Ishikawa (cell line): ENCODE results near the gene CMTM5.
A peak's percentile ranks its signal among the peaks of the same experiment; 100 is the strongest.

Source experiments
- CEBPB ChIP-seq: IDR thresholded peaks from 2 replicates; pipeline ENCODE4 v1.6.1; 2012
- CREB1 ChIP-seq: IDR thresholded peaks from 2 replicates; pipeline ENCODE4 v1.6.1; 2012; ENCODE audit warnings: low read depth
- EGR1 ChIP-seq: IDR thresholded peaks from 2 replicates; pipeline ENCODE4 v1.6.1; 2012
- EP300 ChIP-seq: IDR thresholded peaks from 2 replicates; pipeline ENCODE4 v1.6.1; 2012; ENCODE audit warnings: borderline replicate concordance
- FOXM1 ChIP-seq: IDR thresholded peaks from 2 replicates; pipeline ENCODE4 v1.6.1; 2012; ENCODE audit warnings: low read depth, borderline replicate concordance
- MAX ChIP-seq: IDR thresholded peaks from 2 replicates; pipeline ENCODE4 v1.6.1; 2012
- NFIC ChIP-seq: IDR thresholded peaks from 2 replicates; pipeline ENCODE4 v1.6.1; 2012
- RAD21 ChIP-seq: IDR thresholded peaks from 2 replicates; pipeline ENCODE4 v1.6.1; 2012; ENCODE audit warnings: low read depth
- REST ChIP-seq: IDR thresholded peaks from 2 replicates; pipeline ENCODE4 v1.6.1; 2012; ENCODE audit warnings: low read depth, mild to moderate bottlenecking
- TAF1 ChIP-seq: IDR thresholded peaks from 2 replicates; pipeline ENCODE4 v1.6.1; 2012; ENCODE audit warnings: low read depth, mild to moderate bottlenecking
- TCF12 ChIP-seq: IDR thresholded peaks from 2 replicates; pipeline ENCODE4 v1.6.1; 2012; ENCODE audit warnings: low read depth
- TEAD4 ChIP-seq: IDR thresholded peaks from 2 replicates; pipeline ENCODE4 v1.6.1; 2012
- USF1 ChIP-seq: IDR thresholded peaks from 2 replicates; pipeline ENCODE4 v1.6.1; 2012
- YY1 ChIP-seq: IDR thresholded peaks from 2 replicates; pipeline ENCODE4 v1.6.1; 2012; ENCODE audit warnings: low read depth
- ZBTB7A ChIP-seq: IDR thresholded peaks from 2 replicates; pipeline ENCODE4 v1.6.1; 2012; ENCODE audit warnings: low read depth

CMTM5 gene

GRCh38 chr14:23376482-23377197 is at the start of gene CMTM5:
Gene CMTM5 (plus strand): TSS chr14:23377046. CDS start chr14:23377252, 206 bp downstream.
- TF ChIP-seq MAX (no peak), FOXM1 (no peak), CEBPB (no peak), CREB1 (no peak), REST (no peak), ZBTB7A (no peak), RAD21 (no peak), TCF12 (no peak), EGR1 (no peak), NFIC (no peak), TAF1 (no peak), EP300 (no peak), USF1 (no peak), YY1 (no peak), TEAD4 (no peak)

- TF ChIP-seq RAD21 (peak; percentile 77), YY1 (no peak)
Measured at GRCh38 chr14:23327947-23328744, 48.7 kb upstream of the CMTM5 start.

- TF ChIP-seq CREB1 (no peak), EGR1 (no peak), FOXM1 (no peak), MAX (no peak), CEBPB (no peak), REST (no peak), YY1 (no peak), TAF1 (no peak), TCF12 (no peak), USF1 (no peak), TEAD4 (no peak), RAD21 (no peak), ZBTB7A (no peak), NFIC (no peak)
Measured at GRCh38 chr14:23335623-23336022, 41.2 kb upstream of the CMTM5 start.

- TF ChIP-seq MAX (no peak), USF1 (no peak), YY1 (no peak)
Measured at GRCh38 chr14:23339506-23340268, 37.2 kb upstream of the CMTM5 start.

- TF ChIP-seq EGR1 = no peak
- no peak for TF ChIP-seq ZBTB7A
- TF ChIP-seq TCF12 = no peak
- no peak for TF ChIP-seq NFIC
- TF ChIP-seq EP300 = no peak
- no peak for TF ChIP-seq RAD21
- no peak for TF ChIP-seq TAF1
- TF ChIP-seq FOXM1 = no peak
- TF ChIP-seq YY1 = no peak
- no peak for TF ChIP-seq REST
Measured at GRCh38 chr14:23344481-23344880, 32.4 kb upstream of the CMTM5 start.
